CD4-positive, alpha-beta T cell treated with Interleukin-10 for 1 hour (primary cell): Measurements from ENCODE around the gene SELENON.

Experiments used
- DNase-seq: peaks from one replicate; pipeline ENCODE4 v3.0.0-alpha.2; 2020

The SELENON gene, protein sequence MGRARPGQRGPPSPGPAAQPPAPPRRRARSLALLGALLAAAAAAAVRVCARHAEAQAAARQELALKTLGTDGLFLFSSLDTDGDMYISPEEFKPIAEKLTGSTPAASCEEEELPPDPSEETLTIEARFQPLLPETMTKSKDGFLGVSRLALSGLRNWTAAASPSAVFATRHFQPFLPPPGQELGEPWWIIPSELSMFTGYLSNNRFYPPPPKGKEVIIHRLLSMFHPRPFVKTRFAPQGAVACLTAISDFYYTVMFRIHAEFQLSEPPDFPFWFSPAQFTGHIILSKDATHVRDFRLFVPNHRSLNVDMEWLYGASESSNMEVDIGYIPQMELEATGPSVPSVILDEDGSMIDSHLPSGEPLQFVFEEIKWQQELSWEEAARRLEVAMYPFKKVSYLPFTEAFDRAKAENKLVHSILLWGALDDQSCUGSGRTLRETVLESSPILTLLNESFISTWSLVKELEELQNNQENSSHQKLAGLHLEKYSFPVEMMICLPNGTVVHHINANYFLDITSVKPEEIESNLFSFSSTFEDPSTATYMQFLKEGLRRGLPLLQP

GRCh38 chr1:25799935-25800702, at the start of gene SELENON:
Gene SELENON (plus strand): TSS chr1:25800193. CDS start chr1:25800231, 38 bp downstream.
- peak; percentile 49 for DNase-seq

DNA sequence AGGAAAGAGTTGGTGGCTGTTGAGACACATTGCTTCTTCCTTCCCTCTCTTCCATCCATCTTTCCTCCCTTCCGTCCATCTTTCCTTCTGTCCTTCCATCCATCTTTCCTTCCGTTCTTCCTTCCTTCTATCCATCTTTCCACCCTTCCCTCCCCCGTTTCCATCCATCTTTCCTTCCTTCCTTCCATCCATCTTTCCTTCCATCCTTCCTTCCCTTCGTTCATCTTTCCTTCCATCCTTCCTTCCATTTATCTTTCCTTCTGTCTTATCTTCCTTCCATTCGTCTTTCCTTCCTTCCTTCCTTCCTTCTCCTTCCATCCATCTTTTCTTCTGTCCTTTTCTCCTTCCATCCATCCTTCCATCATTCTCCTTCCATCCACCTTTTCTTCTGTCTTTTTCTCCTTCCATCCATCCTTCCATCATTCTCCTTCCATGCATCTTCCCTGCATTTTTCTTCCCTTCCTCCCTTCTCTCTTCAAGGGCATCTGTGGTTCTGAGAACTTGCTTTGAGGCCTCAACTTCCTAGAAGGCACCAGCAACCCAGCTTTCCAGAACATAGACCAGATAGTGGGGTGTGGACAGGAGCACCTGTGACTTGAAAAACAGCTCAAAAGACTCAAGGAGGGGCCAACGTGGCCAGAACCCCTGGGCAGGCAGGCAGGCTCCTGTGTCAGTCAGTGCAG, 48.9 kb upstream of the SELENON start:
- DNase-seq, result no peak

DNA sequence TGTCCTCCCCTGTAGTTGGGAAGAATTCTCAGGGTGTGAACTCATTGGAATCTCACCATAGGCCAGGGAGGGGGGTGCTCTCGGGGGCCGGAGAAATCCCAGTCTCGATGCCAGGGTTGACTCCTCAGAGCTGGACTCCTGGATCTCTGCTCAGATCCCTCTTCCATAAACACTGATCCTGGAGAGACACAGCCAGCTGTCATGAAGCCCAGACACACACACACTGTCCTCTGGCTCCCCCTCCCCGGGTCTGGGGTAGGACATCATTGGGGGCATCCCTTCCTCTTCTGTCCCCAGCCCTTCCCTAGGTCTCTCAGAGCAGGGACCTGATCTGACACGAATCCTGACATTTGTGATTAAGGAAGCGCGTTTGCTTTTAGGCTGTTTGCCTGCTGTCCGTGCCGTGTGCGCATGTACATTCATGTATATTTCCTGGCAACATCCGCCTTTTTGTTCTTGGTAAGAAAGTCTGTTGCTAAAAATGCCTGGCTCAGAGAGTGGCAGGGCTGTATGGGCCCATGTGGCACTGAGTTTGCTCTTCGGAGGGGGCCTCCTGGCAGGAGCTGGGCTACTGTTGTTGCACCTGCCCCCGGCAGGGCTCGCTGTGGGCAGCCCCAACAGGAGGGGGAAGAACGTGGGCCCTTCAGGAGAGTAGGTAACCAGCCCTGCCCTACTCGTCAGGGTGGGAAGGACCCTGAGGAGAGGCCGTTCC, 45.4 kb upstream of the SELENON start:
- peak; percentile 9 for DNase-seq

GRCh38 chr1:25755475-25756125, 44.4 kb upstream of the SELENON start:
- DNase-seq, result no peak

DNA sequence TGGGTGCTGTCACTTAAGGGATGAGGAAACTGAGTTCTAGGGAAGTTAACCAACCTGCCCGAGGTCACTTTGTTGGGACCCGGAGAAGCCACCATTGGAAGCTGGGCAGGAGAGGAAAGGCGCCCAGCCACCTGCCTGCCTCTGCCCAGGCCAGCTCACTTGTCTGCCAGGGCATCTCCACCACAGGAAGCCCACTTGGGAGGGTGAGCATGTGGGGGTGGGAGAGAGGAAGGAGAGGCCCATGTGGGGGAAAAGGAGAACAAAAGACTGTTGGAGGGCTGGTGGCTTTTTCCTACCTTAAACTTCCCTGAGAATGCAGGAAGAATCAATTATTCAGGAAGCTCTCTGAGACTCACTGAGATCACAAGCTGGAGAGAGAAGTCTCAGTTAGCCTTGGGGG, 43.8 kb upstream of the SELENON start:
- no peak for DNase-seq

GRCh38 chr1:25757151-25757845, 42.7 kb upstream of the SELENON start:
- DNase-seq, result no peak

- no peak for DNase-seq
Observed at GRCh38 chr1:25757846-25758185, 42.2 kb upstream of the SELENON start.

DNA sequence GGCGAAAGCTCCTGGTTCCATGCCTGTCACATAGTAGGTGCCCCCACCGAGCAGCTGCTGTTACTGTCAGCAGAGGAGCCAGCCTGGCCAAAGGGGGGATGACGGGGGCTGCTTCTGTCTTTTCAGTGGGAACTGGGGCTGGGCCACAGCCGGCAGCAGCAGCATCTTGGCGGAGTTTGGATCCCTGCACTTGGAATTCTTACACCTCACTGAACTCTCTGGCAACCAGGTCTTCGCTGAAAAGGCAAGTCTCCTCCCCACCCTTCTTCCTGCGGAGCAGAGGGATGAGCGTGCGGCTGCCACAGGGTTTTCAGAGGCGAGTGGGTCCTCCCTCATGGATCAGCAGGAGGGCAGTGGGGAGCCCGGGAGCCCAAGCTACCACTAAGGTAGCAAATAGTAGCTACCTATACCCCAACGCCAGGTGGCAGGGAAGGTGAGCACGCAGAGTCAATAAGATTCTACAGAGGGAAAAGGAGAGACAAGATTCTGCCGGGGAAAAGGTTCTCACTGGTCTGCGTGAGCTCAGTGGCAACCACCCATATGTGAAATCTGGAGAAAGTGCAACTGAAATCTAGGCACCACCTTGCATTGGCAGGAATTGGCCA, 41.4 kb upstream of the SELENON start:
- no peak for DNase-seq

GRCh38 chr1:25760122-25760719, 39.8 kb upstream of the SELENON start:
- DNase-seq, result no peak

GRCh38 chr1:25760871-25761270, 39.1 kb upstream of the SELENON start:
- DNase-seq, result no peak

- DNase-seq, result no peak
Observed at GRCh38 chr1:25763493-25763892, 36.5 kb upstream of the SELENON start.

- DNase-seq, result no peak
Observed at GRCh38 chr1:25765136-25765922, 34.7 kb upstream of the SELENON start.

DNA sequence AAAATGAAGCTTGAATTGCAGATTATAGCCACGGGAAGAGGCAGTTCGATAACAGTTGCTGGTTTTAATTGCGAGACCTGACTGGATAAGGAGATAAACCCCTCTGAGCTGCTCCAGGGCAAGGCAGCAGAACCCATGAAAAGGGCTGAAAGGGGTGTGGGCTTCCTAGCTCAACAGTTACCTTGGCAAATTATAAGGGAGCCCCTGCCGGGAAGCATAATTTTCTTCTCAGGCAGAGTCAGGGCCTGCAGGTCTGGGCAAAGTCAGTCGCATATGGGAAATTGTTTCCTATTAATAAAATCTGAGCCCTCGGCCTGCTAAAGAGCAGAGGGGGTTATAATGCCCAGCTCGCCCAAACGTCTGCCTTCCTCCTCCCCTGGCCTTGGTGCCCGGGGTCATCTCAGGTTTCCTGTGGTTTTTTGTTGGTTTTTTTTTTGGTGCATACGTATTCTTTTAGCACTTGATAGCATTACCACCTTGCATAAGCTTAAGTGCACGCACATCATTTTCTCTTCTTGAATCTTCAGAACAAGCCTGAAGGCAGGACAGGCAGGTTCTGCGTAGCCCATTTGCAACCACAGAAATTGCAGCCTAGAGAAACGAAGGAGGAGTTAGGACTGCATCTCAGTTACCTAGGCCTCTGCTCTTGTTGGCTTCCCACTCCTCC, 33.9 kb upstream of the SELENON start:
- no peak for DNase-seq

DNA sequence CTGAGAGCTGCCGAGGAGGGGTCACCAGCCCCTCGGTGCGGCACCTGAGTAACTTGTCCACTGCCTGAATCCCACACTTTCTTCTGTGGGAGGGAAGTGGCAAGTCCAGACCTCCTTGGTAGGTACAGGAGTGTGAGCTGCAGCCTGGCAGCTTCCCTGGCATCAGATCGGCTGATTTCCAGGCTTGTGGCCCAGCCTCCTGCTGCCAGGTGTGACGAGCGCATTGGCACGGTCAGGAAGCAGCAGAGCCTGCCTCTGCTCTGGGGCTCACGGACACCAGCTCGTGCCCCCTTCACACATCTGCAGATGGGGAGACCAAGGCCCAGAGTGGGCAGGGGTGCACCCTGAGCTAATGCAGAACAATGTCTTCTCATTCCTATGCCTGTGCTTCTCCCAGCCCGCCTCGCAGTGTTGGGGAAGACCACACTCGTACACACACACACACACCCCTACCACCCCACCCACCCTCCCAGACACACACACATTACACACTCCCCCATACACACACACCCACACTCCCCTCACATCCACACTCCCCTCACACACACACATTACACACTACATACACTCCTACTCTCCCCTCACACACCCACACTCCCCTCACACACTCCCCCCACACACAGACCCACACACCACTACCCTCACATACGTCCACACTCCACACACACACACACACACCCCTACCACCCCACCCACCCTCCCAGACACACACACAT, 33.1 kb upstream of the SELENON start:
- DNase-seq, result no peak

- DNase-seq, result no peak
Observed at GRCh38 chr1:25767437-25767770, 32.6 kb upstream of the SELENON start.

- no peak for DNase-seq
Observed at GRCh38 chr1:25768999-25769398, 31.0 kb upstream of the SELENON start.

GRCh38 chr1:25769625-25770383, 30.2 kb upstream of the SELENON start:
- no peak for DNase-seq
